Peyer's patch (tissue), 4 donors: ENCODE measurements around the gene USP36. TPM values are rescaled to one million over a fixed set of nuclear protein-coding genes. Genes with fewer than 3 reads are reported as not detected.

Experiments used
- DNase-seq, 3 donors: peaks; one replicate each; pipeline ENCODE4 v3.0.0-alpha.2; 2017 to 2019
- H3K27ac ChIP-seq, 4 donors: fragments of 200-600 bp; sonication (generic); one replicate each; pipeline ENCODE4 v1.5.1; 2016 to 2019
- H3K27me3 ChIP-seq, 2 donors: fragments of 200-600 bp; sonication (generic); one replicate each; pipeline ENCODE4 v1.5.1; 2019
- H3K36me3 ChIP-seq, 3 donors: fragments of 200-600 bp; sonication (generic); one replicate each; pipeline ENCODE4 v1.5.1; 2016 to 2019
- H3K4me1 ChIP-seq, 4 donors: fragments of 200-600 bp; sonication (generic); one replicate each; pipeline ENCODE4 v1.5.1; 2016 to 2019
- H3K4me3 ChIP-seq, 4 donors: fragments of 200-600 bp; sonication (generic); 1 replicate in 3 of 4; 2 replicates in 1 of 4; pipeline ENCODE4 v1.5.1; 2016 to 2019; ENCODE audit warnings: mild to moderate bottlenecking in 1 of 4
- H3K9me3 ChIP-seq, 4 donors: fragments of 200-600 bp; sonication (generic); one replicate each; pipeline ENCODE4 v1.5.1; 2016 to 2019; ENCODE audit warnings: mild to moderate bottlenecking in 1 of 4
- POLR2A ChIP-seq, 2 donors: fragments of 450-650 bp; IDR thresholded peaks; one replicate each; pipeline ENCODE4 v1.5.1; 2017; ENCODE audit warnings: antibody characterized with exemption in 2 of 2, mild to moderate bottlenecking in 2 of 2, moderate library complexity in 2 of 2
- total RNA-seq, 4 donors: library from RNA; depleted of rRNA; stranded (reverse); fragments of >200 nt; gene quantifications; one replicate each; pipeline ENCODE4 v1.1.0, GENCODE V29; 2016
- TF ChIP-seq, protein P1 (sequence below), 6 experiments: fragments of 450-650 bp in 4 of 6; fragments of 200-600 bp in 2 of 6; sonication (generic) in 1 of 6; IDR thresholded peaks; one replicate each; pipeline ENCODE4 v1.5.1; 2017 to 2019; ENCODE audit warnings: antibody characterized with exemption in 6 of 6, mild to moderate bottlenecking in 3 of 6, moderate library complexity in 1 of 6

USP36 gene
- total RNA-seq, 4 donors from 2014 or later, result 20.7 to 130 (median 59.9) TPM

DNA sequence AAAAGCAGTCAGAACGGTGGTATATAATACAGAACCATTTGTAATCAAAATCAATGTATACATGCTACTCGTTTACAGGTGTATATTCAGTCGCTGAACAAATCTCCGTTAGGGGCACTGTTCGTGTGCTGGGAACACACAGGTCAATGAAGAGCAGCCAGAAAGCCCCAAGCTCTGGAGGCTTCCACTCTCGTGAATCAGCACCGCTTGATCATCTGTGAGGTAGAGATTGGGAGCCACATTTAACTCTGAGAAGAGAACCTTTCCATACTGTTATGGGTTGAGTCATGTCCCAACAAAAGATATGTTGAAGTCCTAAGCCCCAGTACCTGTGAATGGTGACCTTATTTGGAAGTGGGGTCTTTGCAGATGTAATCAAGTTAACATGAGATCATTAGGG is 53.2 kb downstream of the USP36 start:
- TF ChIP-seq, protein P1, sequence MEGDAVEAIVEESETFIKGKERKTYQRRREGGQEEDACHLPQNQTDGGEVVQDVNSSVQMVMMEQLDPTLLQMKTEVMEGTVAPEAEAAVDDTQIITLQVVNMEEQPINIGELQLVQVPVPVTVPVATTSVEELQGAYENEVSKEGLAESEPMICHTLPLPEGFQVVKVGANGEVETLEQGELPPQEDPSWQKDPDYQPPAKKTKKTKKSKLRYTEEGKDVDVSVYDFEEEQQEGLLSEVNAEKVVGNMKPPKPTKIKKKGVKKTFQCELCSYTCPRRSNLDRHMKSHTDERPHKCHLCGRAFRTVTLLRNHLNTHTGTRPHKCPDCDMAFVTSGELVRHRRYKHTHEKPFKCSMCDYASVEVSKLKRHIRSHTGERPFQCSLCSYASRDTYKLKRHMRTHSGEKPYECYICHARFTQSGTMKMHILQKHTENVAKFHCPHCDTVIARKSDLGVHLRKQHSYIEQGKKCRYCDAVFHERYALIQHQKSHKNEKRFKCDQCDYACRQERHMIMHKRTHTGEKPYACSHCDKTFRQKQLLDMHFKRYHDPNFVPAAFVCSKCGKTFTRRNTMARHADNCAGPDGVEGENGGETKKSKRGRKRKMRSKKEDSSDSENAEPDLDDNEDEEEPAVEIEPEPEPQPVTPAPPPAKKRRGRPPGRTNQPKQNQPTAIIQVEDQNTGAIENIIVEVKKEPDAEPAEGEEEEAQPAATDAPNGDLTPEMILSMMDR (IDR thresholded peaks at IDR 0.05), result no peak
- TF ChIP-seq POLR2A (IDR thresholded peaks at IDR 0.05), result no peak
- no peak overlapping the region for H3K4me3 ChIP-seq
- DNase-seq, result no peak
- H3K4me1 ChIP-seq, result peaks cover 0 to 13% (median 2%) of the 10 kb centered on the region in 4 donors
- no peaks in the 10 kb centered on the region for H3K27me3 ChIP-seq
- no peak overlapping the region for H3K27ac ChIP-seq
- no peaks in the 10 kb centered on the region for H3K9me3 ChIP-seq
- H3K36me3 ChIP-seq, result no peaks in the 10 kb centered on the region

DNA sequence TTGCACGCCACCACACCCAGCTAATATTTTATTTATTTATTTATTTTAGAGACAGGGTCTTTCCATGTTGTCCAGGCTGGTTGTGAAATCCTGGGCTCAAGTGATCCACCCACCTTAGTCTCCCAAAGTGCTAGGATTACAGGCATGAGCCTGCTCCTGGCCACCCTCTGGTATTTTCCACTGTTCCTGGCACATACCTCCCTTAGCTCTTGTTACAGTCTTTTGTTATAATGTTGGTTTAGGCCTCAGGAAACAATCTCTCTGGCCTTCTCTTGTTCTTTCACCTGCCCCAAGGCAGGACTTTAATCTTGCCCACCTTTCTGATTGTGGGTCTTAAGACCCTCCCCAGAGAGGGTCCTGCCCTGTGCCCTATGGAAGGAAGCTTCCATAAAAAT is 55.0 kb downstream of the USP36 start:
- H3K4me3 ChIP-seq, result no peak overlapping the region
- peak overlapping the region in 1 of 4 donors; percentile 38 for H3K27ac ChIP-seq
- peaks cover 0 to 19% (median 2%) of the 10 kb centered on the region in 4 donors for H3K4me1 ChIP-seq
- no peaks in the 10 kb centered on the region for H3K36me3 ChIP-seq
- TF ChIP-seq, protein P1 (IDR thresholded peaks at IDR 0.05), result no peak
- no peak for TF ChIP-seq POLR2A (IDR thresholded peaks at IDR 0.05)
- no peak for DNase-seq
- H3K9me3 ChIP-seq, result no peaks in the 10 kb centered on the region
- no peaks in the 10 kb centered on the region for H3K27me3 ChIP-seq

DNA sequence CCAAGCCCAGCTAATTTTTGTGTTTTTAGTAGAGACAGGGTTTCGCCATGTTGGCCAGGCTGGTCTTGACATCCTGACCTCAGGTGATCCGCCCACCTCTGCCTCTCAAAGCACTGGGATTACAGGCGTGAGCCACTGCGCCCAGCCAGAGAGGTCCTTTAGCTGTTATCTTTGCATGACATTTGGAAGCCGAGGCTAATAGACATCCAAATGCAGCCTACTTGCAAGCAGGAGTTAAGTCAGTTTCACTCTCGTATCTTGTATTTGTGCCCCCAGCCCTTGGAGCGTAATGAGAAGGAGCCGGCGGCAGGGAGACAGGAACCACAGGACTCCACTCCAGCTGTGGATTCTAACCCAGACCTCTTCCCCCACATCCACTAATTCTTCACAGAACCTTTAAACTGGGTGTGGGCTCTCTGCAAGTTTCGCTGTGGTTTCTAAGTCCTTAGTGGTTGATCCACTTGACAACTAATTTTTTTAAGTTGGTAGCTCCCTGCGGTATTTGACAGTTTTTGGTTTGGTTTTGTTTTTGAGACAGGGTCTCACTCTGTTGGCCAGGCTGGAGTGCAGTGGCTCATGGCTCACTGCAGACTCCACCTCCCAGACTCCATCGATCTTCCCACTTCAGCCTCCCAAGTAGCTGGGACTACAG is 55.5 kb downstream of the USP36 start:
- Histone ChIP-seq H3K27me3 (no peaks in the 10 kb centered on the region), H3K36me3 (no peaks in the 10 kb centered on the region), H3K4me3 (no peak overlapping the region), H3K4me1 (peaks cover 0 to 22% (median 2%) of the 10 kb centered on the region in 4 donors), H3K9me3 (no peaks in the 10 kb centered on the region), H3K27ac (peak overlapping the region in 1 of 4 donors; percentile 38)
- TF ChIP-seq, protein P1 (IDR thresholded peaks at IDR 0.05), result no peak
- TF ChIP-seq POLR2A (IDR thresholded peaks at IDR 0.05), result no peak
- peak in 1 of 3 donors; percentile 43 for DNase-seq

DNA sequence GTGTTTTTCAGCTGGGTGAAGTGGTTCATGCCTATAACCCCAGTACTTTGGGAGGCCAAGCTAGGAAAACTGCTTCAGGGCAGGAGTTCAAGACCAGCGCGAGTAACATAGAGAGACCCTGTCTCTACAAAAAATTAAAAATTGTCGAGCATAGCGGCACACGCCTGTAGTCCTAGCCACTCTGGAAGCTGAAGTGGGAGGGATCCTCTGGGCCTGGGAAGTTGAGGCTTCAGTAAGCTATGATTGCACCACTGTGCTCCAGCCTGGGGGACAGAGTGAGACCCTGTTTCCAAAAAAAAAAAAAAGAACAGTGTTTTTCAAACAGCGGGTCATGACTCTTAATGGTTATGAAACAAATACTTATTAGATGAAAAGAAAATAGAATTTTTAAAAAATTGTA is 56.3 kb downstream of the USP36 start:
- Histone ChIP-seq H3K4me1 (peaks cover 0 to 21% (median 4%) of the 10 kb centered on the region in 4 donors), H3K36me3 (no peaks in the 10 kb centered on the region), H3K27ac (peak overlapping the region in 3 of 4 donors; percentile 8 to 18 (median 11)), H3K9me3 (no peaks in the 10 kb centered on the region), H3K4me3 (no peak overlapping the region), H3K27me3 (no peaks in the 10 kb centered on the region)
- no peak for TF ChIP-seq POLR2A (IDR thresholded peaks at IDR 0.05)
- TF ChIP-seq, protein P1 (IDR thresholded peaks at IDR 0.05), result no peak
- DNase-seq, result no peak

DNA sequence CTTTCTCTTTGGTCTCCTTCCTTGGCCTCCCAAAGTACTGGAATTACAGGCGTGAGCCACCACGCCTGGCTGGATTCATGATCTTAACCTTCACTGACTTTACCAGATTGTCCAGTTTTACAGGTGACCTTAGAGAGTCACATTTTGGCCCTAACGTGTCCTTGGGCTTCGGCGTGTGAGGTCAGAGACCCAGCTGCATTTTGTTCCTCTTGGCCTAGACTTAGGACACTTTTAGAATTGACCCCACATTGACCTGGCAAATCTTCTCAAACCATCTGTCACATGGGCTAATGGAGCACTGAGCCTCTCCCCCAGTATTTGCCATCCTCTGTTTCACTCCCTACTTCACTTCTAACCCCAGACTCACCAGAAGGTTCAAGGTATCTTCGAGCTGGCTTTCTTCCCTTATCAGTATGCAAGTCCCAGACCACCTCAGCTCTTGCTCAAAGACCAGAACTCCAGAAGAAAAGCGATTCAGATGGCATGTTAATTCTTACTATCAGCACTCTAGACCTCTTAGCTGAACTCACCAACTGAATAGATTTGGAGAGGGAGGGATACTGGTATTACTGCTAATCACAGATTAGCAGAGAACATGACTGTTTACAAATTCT is 56.8 kb downstream of the USP36 start:
- TF ChIP-seq, protein P1 (IDR thresholded peaks at IDR 0.05), result no peak
- TF ChIP-seq POLR2A (IDR thresholded peaks at IDR 0.05), result no peak
- no peaks in the 10 kb centered on the region for H3K36me3 ChIP-seq
- no peak for DNase-seq
- no peaks in the 10 kb centered on the region for H3K27me3 ChIP-seq
- peaks cover 0 to 20% (median 4%) of the 10 kb centered on the region in 4 donors for H3K4me1 ChIP-seq
- H3K4me3 ChIP-seq, result no peak overlapping the region
- H3K27ac ChIP-seq, result peak overlapping the region in 3 of 4 donors; percentile 8 to 18 (median 11)
- no peaks in the 10 kb centered on the region for H3K9me3 ChIP-seq
